ENCODE data around the gene AVEN.

- TF ChIP-seq POLR2A (IDR thresholded peaks at IDR 0.05; ENCODE audit: control extremely low read depth in 1 of 2, low read depth in 2 of 2, low read length in 2 of 2): no peak
- TF ChIP-seq EZH2 (IDR thresholded peaks at IDR 0.05; ENCODE audit: low read depth, low read length, severe bottlenecking): no peak
- no peak for TF ChIP-seq BCL11A (IDR thresholded peaks at IDR 0.05; ENCODE audit: low read depth in 2 of 2, low read length in 2 of 2)
- no peak for TF ChIP-seq CHD1 (IDR thresholded peaks at IDR 0.05; ENCODE audit: low read depth, low read length)
- TF ChIP-seq SIN3A (conservative IDR thresholded peaks at IDR 0.05 in 1 of 2, IDR thresholded peaks at IDR 0.05 in 1 of 2; ENCODE audit: low read depth in 1 of 2, low read length in 2 of 2): no peak
- no peak for TF ChIP-seq SAP30 (IDR thresholded peaks at IDR 0.05; ENCODE audit: insufficient read depth, insufficient replicate concordance, low read length)
- TF ChIP-seq, protein P1, sequence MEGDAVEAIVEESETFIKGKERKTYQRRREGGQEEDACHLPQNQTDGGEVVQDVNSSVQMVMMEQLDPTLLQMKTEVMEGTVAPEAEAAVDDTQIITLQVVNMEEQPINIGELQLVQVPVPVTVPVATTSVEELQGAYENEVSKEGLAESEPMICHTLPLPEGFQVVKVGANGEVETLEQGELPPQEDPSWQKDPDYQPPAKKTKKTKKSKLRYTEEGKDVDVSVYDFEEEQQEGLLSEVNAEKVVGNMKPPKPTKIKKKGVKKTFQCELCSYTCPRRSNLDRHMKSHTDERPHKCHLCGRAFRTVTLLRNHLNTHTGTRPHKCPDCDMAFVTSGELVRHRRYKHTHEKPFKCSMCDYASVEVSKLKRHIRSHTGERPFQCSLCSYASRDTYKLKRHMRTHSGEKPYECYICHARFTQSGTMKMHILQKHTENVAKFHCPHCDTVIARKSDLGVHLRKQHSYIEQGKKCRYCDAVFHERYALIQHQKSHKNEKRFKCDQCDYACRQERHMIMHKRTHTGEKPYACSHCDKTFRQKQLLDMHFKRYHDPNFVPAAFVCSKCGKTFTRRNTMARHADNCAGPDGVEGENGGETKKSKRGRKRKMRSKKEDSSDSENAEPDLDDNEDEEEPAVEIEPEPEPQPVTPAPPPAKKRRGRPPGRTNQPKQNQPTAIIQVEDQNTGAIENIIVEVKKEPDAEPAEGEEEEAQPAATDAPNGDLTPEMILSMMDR (IDR thresholded peaks at IDR 0.05; ENCODE audit: control extremely low read depth in 1 of 3, insufficient read depth in 1 of 3, low read depth in 1 of 3, low read length in 3 of 3): no peak
- TF ChIP-seq JUN (IDR thresholded peaks at IDR 0.05; ENCODE audit: low read depth, low read length): no peak
- no peak for TF ChIP-seq TAF1 (IDR thresholded peaks at IDR 0.05; ENCODE audit: low read depth, low read length)
- no peak for TF ChIP-seq POLR2AphosphoS5 (IDR thresholded peaks at IDR 0.05; ENCODE audit: low read depth, low read length)
- TF ChIP-seq TEAD4 (IDR thresholded peaks at IDR 0.05; ENCODE audit: low read depth, low read length): no peak
Observed at GRCh38 chr15:34065941-34066340, 26.9 kb upstream of the AVEN start.

Measured in H1 (cell line).